ENCODE measurements around the gene TECPR2. TPM values are rescaled to one million over a fixed set of nuclear protein-coding genes. Genes with fewer than 3 reads are reported as not detected.

Gene TECPR2, protein sequence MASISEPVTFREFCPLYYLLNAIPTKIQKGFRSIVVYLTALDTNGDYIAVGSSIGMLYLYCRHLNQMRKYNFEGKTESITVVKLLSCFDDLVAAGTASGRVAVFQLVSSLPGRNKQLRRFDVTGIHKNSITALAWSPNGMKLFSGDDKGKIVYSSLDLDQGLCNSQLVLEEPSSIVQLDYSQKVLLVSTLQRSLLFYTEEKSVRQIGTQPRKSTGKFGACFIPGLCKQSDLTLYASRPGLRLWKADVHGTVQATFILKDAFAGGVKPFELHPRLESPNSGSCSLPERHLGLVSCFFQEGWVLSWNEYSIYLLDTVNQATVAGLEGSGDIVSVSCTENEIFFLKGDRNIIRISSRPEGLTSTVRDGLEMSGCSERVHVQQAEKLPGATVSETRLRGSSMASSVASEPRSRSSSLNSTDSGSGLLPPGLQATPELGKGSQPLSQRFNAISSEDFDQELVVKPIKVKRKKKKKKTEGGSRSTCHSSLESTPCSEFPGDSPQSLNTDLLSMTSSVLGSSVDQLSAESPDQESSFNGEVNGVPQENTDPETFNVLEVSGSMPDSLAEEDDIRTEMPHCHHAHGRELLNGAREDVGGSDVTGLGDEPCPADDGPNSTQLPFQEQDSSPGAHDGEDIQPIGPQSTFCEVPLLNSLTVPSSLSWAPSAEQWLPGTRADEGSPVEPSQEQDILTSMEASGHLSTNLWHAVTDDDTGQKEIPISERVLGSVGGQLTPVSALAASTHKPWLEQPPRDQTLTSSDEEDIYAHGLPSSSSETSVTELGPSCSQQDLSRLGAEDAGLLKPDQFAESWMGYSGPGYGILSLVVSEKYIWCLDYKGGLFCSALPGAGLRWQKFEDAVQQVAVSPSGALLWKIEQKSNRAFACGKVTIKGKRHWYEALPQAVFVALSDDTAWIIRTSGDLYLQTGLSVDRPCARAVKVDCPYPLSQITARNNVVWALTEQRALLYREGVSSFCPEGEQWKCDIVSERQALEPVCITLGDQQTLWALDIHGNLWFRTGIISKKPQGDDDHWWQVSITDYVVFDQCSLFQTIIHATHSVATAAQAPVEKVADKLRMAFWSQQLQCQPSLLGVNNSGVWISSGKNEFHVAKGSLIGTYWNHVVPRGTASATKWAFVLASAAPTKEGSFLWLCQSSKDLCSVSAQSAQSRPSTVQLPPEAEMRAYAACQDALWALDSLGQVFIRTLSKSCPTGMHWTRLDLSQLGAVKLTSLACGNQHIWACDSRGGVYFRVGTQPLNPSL (N-terminal part only)
- total RNA-seq (2021) (19.8 to 25.0 TPM (median 21.3 TPM) in 3 replicates), Bru-seq, nascent RNA (percentile 56 among the genes with signal in this experiment)
- long read RNA-seq, experiment 1, full-length matches to known transcripts: 7 of 24 reads
- long read RNA-seq, experiment 1, partial matches to known transcripts: 13 of 24 reads
- long read RNA-seq, experiment 1, other reads (novel, unspliced or antisense): 4 of 24 reads
- long read RNA-seq, experiment 2, partial matches to known transcripts: 4 of 14 reads
- long read RNA-seq, experiment 2, other reads (novel, unspliced or antisense): 10 of 14 reads
- long read RNA-seq, experiment 3: 0 reads

- H3K4me1 Mint-ChIP-seq: peaks cover 8% of the 10 kb centered on the region
- POLR2A ChIA-PET: no interaction called here
- peak within 1 kb of the TSS; percentile 89 for H3K4me3 Mint-ChIP-seq
- H3K9me3 Mint-ChIP-seq: no peaks in the 10 kb centered on the region
- no peaks in the 10 kb centered on the region for H3K27me3 Mint-ChIP-seq (ENCODE audit: low read depth)
- H3K36me3 Mint-ChIP-seq: no peaks in the 10 kb centered on the region; the same call in 1 of the 2 replicates
- peak; percentile 97 for ATAC-seq
- peak within 1 kb of the TSS; percentile 74; the same call in 1 of the 2 replicates for H3K27ac Mint-ChIP-seq
- peak; percentile 98 for DNase-seq (ENCODE audit: low spot score)
- CTCF ChIA-PET: interaction anchor here (1.0 to 1.1 kb wide), 3 partner anchors 48 to 316 kb away, joined by 3 to 5 read pairs (median 4); no protein-coding TSS in a partner anchor
- TF ChIP-seq ATF6 (CRISPR knock-in tag; IDR thresholded peaks at IDR 0.05) (no peak), FOXP1 (CRISPR knock-in tag; IDR thresholded peaks at IDR 0.05; ENCODE audit: borderline replicate concordance) (0 out of 2 replicates have a peak, but pooled peaks have one; percentile 5), SOX15 (CRISPR knock-in tag; IDR thresholded peaks at IDR 0.05) (no peak), JUN (CRISPR knock-in tag; IDR thresholded peaks at IDR 0.05) (no peak), ZNF121 (CRISPR knock-in tag; IDR thresholded peaks at IDR 0.05) (no peak), MYBL2 (CRISPR knock-in tag; IDR thresholded peaks at IDR 0.05) (no peak), ZNF263 (CRISPR knock-in tag; IDR thresholded peaks at IDR 0.05; ENCODE audit: low read depth) (0 out of 2 replicates have a peak, but pooled peaks have one; percentile 18), ZNF396 (CRISPR knock-in tag; IDR thresholded peaks at IDR 0.05; ENCODE audit: borderline replicate concordance) (no peak), PRRX2 (CRISPR knock-in tag; IDR thresholded peaks at IDR 0.05) (no peak), ELF4 (CRISPR knock-in tag; IDR thresholded peaks at IDR 0.05; ENCODE audit: low read depth) (no peak), E2F4 (CRISPR knock-in tag; IDR thresholded peaks at IDR 0.05; ENCODE audit: borderline replicate concordance, low read depth) (no peak), KAT7 (CRISPR knock-in tag; IDR thresholded peaks at IDR 0.05; ENCODE audit: borderline replicate concordance) (no peak), SP1 (CRISPR knock-in tag; conservative IDR thresholded peaks at IDR 0.05) (peak; percentile 68; the same call in 1 of the 2 replicates), JAZF1 (CRISPR knock-in tag; IDR thresholded peaks at IDR 0.05) (no peak), ZNF671 (CRISPR knock-in tag; IDR thresholded peaks at IDR 0.05) (no peak), ZNF423 (CRISPR knock-in tag; IDR thresholded peaks at IDR 0.05) (no peak), RORB (CRISPR knock-in tag; IDR thresholded peaks at IDR 0.05) (no peak), GRHL2 (CRISPR knock-in tag; IDR thresholded peaks at IDR 0.05; ENCODE audit: insufficient replicate concordance, severe bottlenecking) (no peak), MXD4 (CRISPR knock-in tag; IDR thresholded peaks at IDR 0.05; ENCODE audit: borderline replicate concordance) (no peak)
- TF ChIP-seq, protein P1, sequence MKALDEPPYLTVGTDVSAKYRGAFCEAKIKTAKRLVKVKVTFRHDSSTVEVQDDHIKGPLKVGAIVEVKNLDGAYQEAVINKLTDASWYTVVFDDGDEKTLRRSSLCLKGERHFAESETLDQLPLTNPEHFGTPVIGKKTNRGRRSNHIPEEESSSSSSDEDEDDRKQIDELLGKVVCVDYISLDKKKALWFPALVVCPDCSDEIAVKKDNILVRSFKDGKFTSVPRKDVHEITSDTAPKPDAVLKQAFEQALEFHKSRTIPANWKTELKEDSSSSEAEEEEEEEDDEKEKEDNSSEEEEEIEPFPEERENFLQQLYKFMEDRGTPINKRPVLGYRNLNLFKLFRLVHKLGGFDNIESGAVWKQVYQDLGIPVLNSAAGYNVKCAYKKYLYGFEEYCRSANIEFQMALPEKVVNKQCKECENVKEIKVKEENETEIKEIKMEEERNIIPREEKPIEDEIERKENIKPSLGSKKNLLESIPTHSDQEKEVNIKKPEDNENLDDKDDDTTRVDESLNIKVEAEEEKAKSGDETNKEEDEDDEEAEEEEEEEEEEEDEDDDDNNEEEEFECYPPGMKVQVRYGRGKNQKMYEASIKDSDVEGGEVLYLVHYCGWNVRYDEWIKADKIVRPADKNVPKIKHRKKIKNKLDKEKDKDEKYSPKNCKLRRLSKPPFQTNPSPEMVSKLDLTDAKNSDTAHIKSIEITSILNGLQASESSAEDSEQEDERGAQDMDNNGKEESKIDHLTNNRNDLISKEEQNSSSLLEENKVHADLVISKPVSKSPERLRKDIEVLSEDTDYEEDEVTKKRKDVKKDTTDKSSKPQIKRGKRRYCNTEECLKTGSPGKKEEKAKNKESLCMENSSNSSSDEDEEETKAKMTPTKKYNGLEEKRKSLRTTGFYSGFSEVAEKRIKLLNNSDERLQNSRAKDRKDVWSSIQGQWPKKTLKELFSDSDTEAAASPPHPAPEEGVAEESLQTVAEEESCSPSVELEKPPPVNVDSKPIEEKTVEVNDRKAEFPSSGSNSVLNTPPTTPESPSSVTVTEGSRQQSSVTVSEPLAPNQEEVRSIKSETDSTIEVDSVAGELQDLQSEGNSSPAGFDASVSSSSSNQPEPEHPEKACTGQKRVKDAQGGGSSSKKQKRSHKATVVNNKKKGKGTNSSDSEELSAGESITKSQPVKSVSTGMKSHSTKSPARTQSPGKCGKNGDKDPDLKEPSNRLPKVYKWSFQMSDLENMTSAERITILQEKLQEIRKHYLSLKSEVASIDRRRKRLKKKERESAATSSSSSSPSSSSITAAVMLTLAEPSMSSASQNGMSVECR (CRISPR knock-in tag; IDR thresholded peaks at IDR 0.05; ENCODE audit: borderline replicate concordance): no peak
- TF ChIP-seq, protein P2, sequence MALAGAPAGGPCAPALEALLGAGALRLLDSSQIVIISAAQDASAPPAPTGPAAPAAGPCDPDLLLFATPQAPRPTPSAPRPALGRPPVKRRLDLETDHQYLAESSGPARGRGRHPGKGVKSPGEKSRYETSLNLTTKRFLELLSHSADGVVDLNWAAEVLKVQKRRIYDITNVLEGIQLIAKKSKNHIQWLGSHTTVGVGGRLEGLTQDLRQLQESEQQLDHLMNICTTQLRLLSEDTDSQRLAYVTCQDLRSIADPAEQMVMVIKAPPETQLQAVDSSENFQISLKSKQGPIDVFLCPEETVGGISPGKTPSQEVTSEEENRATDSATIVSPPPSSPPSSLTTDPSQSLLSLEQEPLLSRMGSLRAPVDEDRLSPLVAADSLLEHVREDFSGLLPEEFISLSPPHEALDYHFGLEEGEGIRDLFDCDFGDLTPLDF (CRISPR knock-in tag; IDR thresholded peaks at IDR 0.05): no peak
- TF ChIP-seq, protein P3, sequence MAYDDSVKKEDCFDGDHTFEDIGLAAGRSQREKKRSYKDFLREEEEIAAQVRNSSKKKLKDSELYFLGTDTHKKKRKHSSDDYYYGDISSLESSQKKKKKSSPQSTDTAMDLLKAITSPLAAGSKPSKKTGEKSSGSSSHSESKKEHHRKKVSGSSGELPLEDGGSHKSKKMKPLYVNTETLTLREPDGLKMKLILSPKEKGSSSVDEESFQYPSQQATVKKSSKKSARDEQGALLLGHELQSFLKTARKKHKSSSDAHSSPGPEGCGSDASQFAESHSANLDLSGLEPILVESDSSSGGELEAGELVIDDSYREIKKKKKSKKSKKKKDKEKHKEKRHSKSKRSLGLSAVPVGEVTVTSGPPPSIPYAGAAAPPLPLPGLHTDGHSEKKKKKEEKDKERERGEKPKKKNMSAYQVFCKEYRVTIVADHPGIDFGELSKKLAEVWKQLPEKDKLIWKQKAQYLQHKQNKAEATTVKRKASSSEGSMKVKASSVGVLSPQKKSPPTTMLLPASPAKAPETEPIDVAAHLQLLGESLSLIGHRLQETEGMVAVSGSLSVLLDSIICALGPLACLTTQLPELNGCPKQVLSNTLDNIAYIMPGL (CRISPR knock-in tag; IDR thresholded peaks at IDR 0.05): peak; percentile 71; the same call in 1 of the 2 replicates
Measured at GRCh38 chr14:102362545-102363181, at the start of gene TECPR2, which contains the start of gene CINP. TECPR2 (plus strand) TSS chr14:102362941; CDS start chr14:102376722, 13,781 bp downstream. CINP (minus strand) TSS chr14:102362890; CDS start chr14:102362851, 39 bp downstream.
